DOHH2 (cell line): ENCODE results near the gene GJD3.

Source experiments
- CTCF ChIP-seq: fragments of 200-600 bp; sonication (generic); IDR thresholded peaks from one replicate; pipeline ENCODE4 v1.5.1; 2014; ENCODE audit warnings: antibody characterized with exemption, mild to moderate bottlenecking, low read depth, low read length; ENCODE audit not compliant: poor library complexity, severe bottlenecking
- EZH2phosphoT487 ChIP-seq: fragments of 200-600 bp; sonication (generic); IDR thresholded peaks from 2 replicates; pipeline ENCODE4 v1.6.1; 2017; ENCODE audit warnings: borderline replicate concordance, mild to moderate bottlenecking, antibody characterized with exemption, low read length, moderate library complexity, mixed read lengths

GRCh38 chr17:40404003-40404402 is 39.5 kb upstream of the GJD3 start:
- TF ChIP-seq CTCF (no peak), EZH2phosphoT487 (no peak)
